GM12878 (cell line): ENCODE results near the gene FZR1. TPM values are rescaled to one million over a fixed set of nuclear protein-coding genes. Genes with fewer than 3 reads are reported as not detected.

ENCODE experiments used
- ATAC-seq: fragments of 200-7000 bp; cut with Tn5 transposase; 3 replicates; pipeline ENCODE4 v1.9.1; 2020; ENCODE audit warnings: mild to moderate bottlenecking, moderate library complexity
- BruUV-seq: library from RNA; stranded (reverse); fragments of 400-500 nt; replicated peaks from 2 replicates; lab custom pipeline; 2021; lab: Mats Ljungman, UMichigan
- CTCF ChIA-PET: fragments of 300-600 bp; sonication (Branson Sonifier 250); formaldehyde crosslinking; extraction: SDS; loops from one replicate; lab custom pipeline; 2021; ENCODE audit warnings: inconsistent platforms; lab: Yijun Ruan, JAX
- POLR2A ChIA-PET: fragments of 350-600 bp; formaldehyde crosslinking; extraction: SDS; loops from one replicate; lab custom pipeline; 2021; ENCODE audit warnings: inconsistent platforms; lab: Charles Lee
- RAD21 ChIA-PET: fragments of 300-600 bp; sonication (Branson Sonifier 250); formaldehyde crosslinking; loops from one replicate; lab custom pipeline; 2023; ENCODE audit warnings: antibody characterized with exemption; ENCODE audit not compliant: unreplicated experiment; lab: Charles Lee
- SMC1A ChIA-PET: fragments of 300-600 bp; sonication (Branson Sonifier 250); formaldehyde crosslinking; loops from one replicate; lab custom pipeline; 2023; ENCODE audit not compliant: unreplicated experiment, uncharacterized antibody; lab: Charles Lee
- DNase-seq: peaks from one replicate; pipeline ENCODE4 v3.0.0-alpha.2; 2011; ENCODE audit warnings: low read depth, low spot score
- FAIRE-seq: peaks from 3 replicates; lab custom pipeline; 2011; peaks lifted over from hg19 to GRCh38; lab: Jason Lieb, UNC
- H2AFZ ChIP-seq: 2 replicates; pipeline ENCODE4 v1.6.0; 2011; ENCODE audit warnings: low read depth, low read length, control low read depth; ENCODE audit not compliant: control insufficient read depth
- H3K27ac ChIP-seq: 2 replicates; pipeline ENCODE4 v1.5.1; 2011; ENCODE audit warnings: control low read depth; ENCODE audit not compliant: control insufficient read depth, insufficient read depth
- H3K27me3 ChIP-seq, 2 experiments: replicated peaks in 1 of 2; 2 replicates each; pipeline versions ENCODE4 v1.6.0 to v1.6.1; 2011; ENCODE audit warnings: low read length in 1 of 2; ENCODE audit not compliant: control insufficient read depth in 2 of 2, insufficient read depth in 2 of 2
- H3K36me3 ChIP-seq, 2 experiments: 2 replicates each; pipeline ENCODE4 v1.5.1; 2011; ENCODE audit warnings: low read length in 1 of 2; ENCODE audit not compliant: control insufficient read depth in 2 of 2, insufficient read depth in 2 of 2
- H3K4me1 ChIP-seq: 2 replicates; pipeline ENCODE4 v1.6.1; 2011; ENCODE audit warnings: mild to moderate bottlenecking, low read length, moderate library complexity, mixed read lengths; ENCODE audit not compliant: control insufficient read depth, insufficient read depth
- H3K4me2 ChIP-seq: 2 replicates; pipeline ENCODE4 v1.6.0; 2011; ENCODE audit warnings: control low read depth; ENCODE audit not compliant: control insufficient read depth, insufficient read depth
- H3K4me3 ChIP-seq: fragments of 200-600 bp; sonication (generic); 2 replicates; pipeline ENCODE4 v1.5.1; 2016
- H3K79me2 ChIP-seq: 2 replicates; pipeline ENCODE4 v1.6.0; 2011; ENCODE audit warnings: low read length; ENCODE audit not compliant: control insufficient read depth, insufficient read depth
- H3K9ac ChIP-seq: 2 replicates; pipeline ENCODE4 v1.8.0; 2011; ENCODE audit warnings: low read length, control low read depth, mixed read lengths; ENCODE audit not compliant: control insufficient read depth, insufficient read depth
- H3K9me3 ChIP-seq: replicated peaks from 3 replicates; pipeline ENCODE4 v1.5.1; 2011; ENCODE audit warnings: mild to moderate bottlenecking, low read length; ENCODE audit not compliant: control insufficient read depth, insufficient read depth
- H4K20me1 ChIP-seq: 2 replicates; pipeline ENCODE4 v1.6.0; 2011; ENCODE audit not compliant: control insufficient read depth, insufficient read depth
- ASH2L ChIP-seq: fragments of 300-600, 200-600 bp; sonication (generic); IDR thresholded peaks from 2 replicates; pipeline ENCODE4 v1.6.1; 2017; ENCODE audit warnings: low read depth, mild to moderate bottlenecking, borderline replicate concordance
- BMI1 ChIP-seq: fragments of 450-650 bp; IDR thresholded peaks from 2 replicates; pipeline ENCODE4 v1.6.1; 2016; ENCODE audit warnings: mild to moderate bottlenecking, moderate library complexity, borderline replicate concordance
- GABPA ChIP-seq: IDR thresholded peaks from 2 replicates; pipeline ENCODE4 v1.6.1; 2014; ENCODE audit warnings: antibody characterized with exemption, low read depth, mild to moderate bottlenecking, inconsistent platforms
- IRF4 ChIP-seq: IDR thresholded peaks from 2 replicates; pipeline ENCODE4 v1.6.1; 2011; ENCODE audit warnings: low read depth, low read length
- STAT1 ChIP-seq: fragments of 450-650 bp; conservative IDR thresholded peaks from 2 replicates; pipeline ENCODE4 v1.6.1; 2014; ENCODE audit warnings: antibody characterized with exemption, mild to moderate bottlenecking
- TARDBP ChIP-seq: IDR thresholded peaks from 2 replicates; pipeline ENCODE4 v1.6.1; 2016; ENCODE audit warnings: borderline replicate concordance
- TCF12 ChIP-seq: IDR thresholded peaks from 2 replicates; pipeline ENCODE4 v1.6.1; 2011; ENCODE audit warnings: low read depth, mild to moderate bottlenecking, low read length
- WGBS: methylation state at CpG from one replicate; pipeline ENCODE4 v1.1.6; 2016; ENCODE audit warnings: low lambda C conversion rate; ENCODE audit not compliant: insufficient replicate concordance, insufficient coverage; ENCODE audit errors: missing lambda C conversion rate; 5-methylcytosine and 5-hydroxymethylcytosine counted together
- in situ Hi-C: fragments of 300-500 bp; cut with MboI; formaldehyde crosslinking; loops from 9 replicates; pipeline ENCODE4 v1.14.3; 2018; ENCODE audit warnings: mixed read lengths
- intact Hi-C: fragments of 100-400 bp; cut with micrococcal nuclease; formaldehyde crosslinking; loops from one replicate; pipeline ENCODE4 v1.14.2; 2022; ENCODE audit not compliant: unreplicated experiment
- polyA plus RNA-seq, 11 experiments: library from polyadenylated mRNA; depleted of rRNA in 4 of 11; unstranded in 6 of 11; stranded (reverse) in 5 of 11; fragments of >200 nt; fragmentation: Nextera tagmentation in 4 of 11; fragmentation: Illumina TruSeq in 1 of 11; extraction: Ambion mirVana in 4 of 11; extraction: Trizol in 1 of 11; gene quantifications; 1 replicate in 1 of 11; 2 replicates in 10 of 11; pipeline versions ENCODE4 v1.2.1 to v1.2.3, GENCODE V29; 2011 to 2016; ENCODE audit warnings: inconsistent platforms in 2 of 11, missing spikeins in 2 of 11, low read depth in 1 of 11
- total RNA-seq, 4 experiments: library from RNA; depleted of rRNA in 3 of 4; stranded (reverse); fragments of >200 nt in 3 of 4; fragmentation: Illumina TruSeq in 1 of 4; extraction: Trizol in 1 of 4; gene quantifications; 2 replicates each; pipeline versions ENCODE4 v1.2.1 to v1.2.3, GENCODE V29; 2013 to 2021
- TF ChIP-seq, protein P1 (sequence below): fragments of 450-650 bp; formaldehyde crosslinking; IDR thresholded peaks from 2 replicates; pipeline ENCODE4 v1.4.0; 2022; ENCODE audit warnings: mild to moderate bottlenecking, moderate library complexity
- TF ChIP-seq, protein P2 (sequence below): IDR thresholded peaks from 2 replicates; pipeline ENCODE4 v1.6.1; 2012; ENCODE audit warnings: low read depth, low read length, improper control_type of control experiment
- TF ChIP-seq, protein P3 (sequence below): fragments of 150-350 bp; IDR thresholded peaks from 2 replicates; pipeline ENCODE4 v1.6.1; 2014; ENCODE audit warnings: mild to moderate bottlenecking, low read depth, low read length
- TF ChIP-seq, protein P4 (sequence below): IDR thresholded peaks from 2 replicates; pipeline ENCODE4 v1.6.1; 2011; ENCODE audit warnings: mild to moderate bottlenecking, low read depth, low read length, moderate library complexity; ENCODE audit not compliant: insufficient replicate concordance
- TF ChIP-seq, protein P5 (sequence below): fragments of 450-650 bp; IDR thresholded peaks from 2 replicates; pipeline ENCODE4 v1.6.1; 2017; ENCODE audit warnings: low read depth, mild to moderate bottlenecking, moderate library complexity
- TF ChIP-seq, protein P6 (sequence below): fragments of 450-650 bp; IDR thresholded peaks from 2 replicates; pipeline ENCODE4 v1.6.1; 2018; ENCODE audit warnings: borderline replicate concordance, mild to moderate bottlenecking; ENCODE audit not compliant: partially characterized antibody

FZR1 gene
- total and polyA plus RNA-seq, 10 of the 15 experiments (the other 5 are each of a cell fraction or from before 2014, with no cell fraction given): 0.11 to 44.2 (median 29.3) TPM

DNA sequence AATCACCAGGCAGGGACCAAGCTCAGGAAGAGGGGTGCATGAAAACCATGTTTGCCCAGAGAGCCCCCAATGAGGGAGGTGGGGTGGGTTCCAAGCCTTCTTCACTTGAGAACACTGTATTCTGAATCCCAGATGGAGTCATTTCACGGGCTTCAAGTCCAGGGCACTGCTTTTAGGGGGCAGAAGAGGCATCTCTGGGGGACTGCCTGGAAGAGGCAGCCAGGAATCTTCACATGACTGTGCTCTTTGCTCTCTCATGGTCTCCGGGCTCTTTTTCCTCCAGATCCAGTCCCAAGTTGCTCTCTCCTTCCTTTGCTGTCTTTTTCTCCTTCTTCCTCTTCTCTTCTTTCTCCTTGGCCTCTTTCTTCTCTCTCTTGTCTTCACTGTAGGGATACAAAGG is 31.5 kb upstream of the FZR1 start:
- ChIA-PET RAD21 (no interaction called here), SMC1A (no interaction called here), POLR2A (no interaction called here), CTCF (interaction anchor here (0.7 kb wide), 1 partner anchor 35 kb away, joined by 3 read pairs; no protein-coding TSS in a partner anchor)
- FAIRE-seq (no peak), DNase-seq (no peak), ATAC-seq (no peak)
- H3K27ac ChIP-seq: no peak overlapping the region
- no peaks in the 10 kb centered on the region for H3K27me3 ChIP-seq
- no peaks in the 10 kb centered on the region for H3K79me2 ChIP-seq
- no peak overlapping the region for H3K4me3 ChIP-seq
- H3K9me3 ChIP-seq: no peaks in the 10 kb centered on the region; the same call in 2 of the 3 replicates
- no TSS peak for BruUV-seq
- intact Hi-C loops (no loop called here), in situ Hi-C loops (loop anchor here (5.0 kb wide), 1 partner anchor 147 kb away; no protein-coding TSS in a partner anchor)
- no peak overlapping the region for H3K9ac ChIP-seq
- no peak overlapping the region for H2AFZ ChIP-seq
- H4K20me1 ChIP-seq: peaks cover 2% of the 10 kb centered on the region; the same call in 1 of the 2 replicates
- no peaks in the 10 kb centered on the region for H3K4me1 ChIP-seq
- WGBS: 29% methylated on average over 2 of the region's 2 CpGs
- no peaks in the 10 kb centered on the region for H3K36me3 ChIP-seq
- H3K4me2 ChIP-seq: no peak overlapping the region
- no peak for TF ChIP-seq TCF12
- TF ChIP-seq TARDBP: no peak
- TF ChIP-seq, protein P1, sequence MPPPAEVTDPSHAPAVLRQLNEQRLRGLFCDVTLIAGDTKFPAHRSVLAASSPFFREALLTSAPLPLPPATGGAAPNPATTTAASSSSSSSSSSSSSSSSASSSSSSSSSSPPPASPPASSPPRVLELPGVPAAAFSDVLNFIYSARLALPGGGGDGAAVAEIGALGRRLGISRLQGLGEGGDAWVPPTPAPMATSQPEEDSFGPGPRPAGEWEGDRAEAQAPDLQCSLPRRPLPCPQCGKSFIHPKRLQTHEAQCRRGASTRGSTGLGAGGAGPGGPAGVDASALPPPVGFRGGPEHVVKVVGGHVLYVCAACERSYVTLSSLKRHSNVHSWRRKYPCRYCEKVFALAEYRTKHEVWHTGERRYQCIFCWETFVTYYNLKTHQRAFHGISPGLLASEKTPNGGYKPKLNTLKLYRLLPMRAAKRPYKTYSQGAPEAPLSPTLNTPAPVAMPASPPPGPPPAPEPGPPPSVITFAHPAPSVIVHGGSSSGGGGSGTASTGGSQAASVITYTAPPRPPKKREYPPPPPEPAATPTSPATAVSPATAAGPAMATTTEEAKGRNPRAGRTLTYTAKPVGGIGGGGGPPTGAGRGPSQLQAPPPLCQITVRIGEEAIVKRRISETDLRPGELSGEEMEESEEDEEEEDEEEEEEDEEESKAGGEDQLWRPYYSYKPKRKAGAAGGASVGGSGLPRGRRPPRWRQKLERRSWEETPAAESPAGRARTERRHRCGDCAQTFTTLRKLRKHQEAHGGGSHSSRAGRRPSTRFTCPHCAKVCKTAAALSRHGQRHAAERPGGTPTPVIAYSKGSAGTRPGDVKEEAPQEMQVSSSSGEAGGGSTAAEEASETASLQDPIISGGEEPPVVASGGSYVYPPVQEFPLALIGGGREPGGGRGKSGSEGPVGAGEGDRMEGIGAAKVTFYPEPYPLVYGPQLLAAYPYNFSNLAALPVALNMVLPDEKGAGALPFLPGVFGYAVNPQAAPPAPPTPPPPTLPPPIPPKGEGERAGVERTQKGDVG (CRISPR knock-in tag): no peak
- TF ChIP-seq ASH2L: no peak
- no peak for TF ChIP-seq BMI1
- TF ChIP-seq, protein P2, sequence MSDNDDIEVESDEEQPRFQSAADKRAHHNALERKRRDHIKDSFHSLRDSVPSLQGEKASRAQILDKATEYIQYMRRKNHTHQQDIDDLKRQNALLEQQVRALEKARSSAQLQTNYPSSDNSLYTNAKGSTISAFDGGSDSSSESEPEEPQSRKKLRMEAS: no peak
- no peak for TF ChIP-seq IRF4
- no peak for TF ChIP-seq GABPA
- TF ChIP-seq, protein P3, sequence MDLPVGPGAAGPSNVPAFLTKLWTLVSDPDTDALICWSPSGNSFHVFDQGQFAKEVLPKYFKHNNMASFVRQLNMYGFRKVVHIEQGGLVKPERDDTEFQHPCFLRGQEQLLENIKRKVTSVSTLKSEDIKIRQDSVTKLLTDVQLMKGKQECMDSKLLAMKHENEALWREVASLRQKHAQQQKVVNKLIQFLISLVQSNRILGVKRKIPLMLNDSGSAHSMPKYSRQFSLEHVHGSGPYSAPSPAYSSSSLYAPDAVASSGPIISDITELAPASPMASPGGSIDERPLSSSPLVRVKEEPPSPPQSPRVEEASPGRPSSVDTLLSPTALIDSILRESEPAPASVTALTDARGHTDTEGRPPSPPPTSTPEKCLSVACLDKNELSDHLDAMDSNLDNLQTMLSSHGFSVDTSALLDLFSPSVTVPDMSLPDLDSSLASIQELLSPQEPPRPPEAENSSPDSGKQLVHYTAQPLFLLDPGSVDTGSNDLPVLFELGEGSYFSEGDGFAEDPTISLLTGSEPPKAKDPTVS: no peak
- TF ChIP-seq, protein P4, sequence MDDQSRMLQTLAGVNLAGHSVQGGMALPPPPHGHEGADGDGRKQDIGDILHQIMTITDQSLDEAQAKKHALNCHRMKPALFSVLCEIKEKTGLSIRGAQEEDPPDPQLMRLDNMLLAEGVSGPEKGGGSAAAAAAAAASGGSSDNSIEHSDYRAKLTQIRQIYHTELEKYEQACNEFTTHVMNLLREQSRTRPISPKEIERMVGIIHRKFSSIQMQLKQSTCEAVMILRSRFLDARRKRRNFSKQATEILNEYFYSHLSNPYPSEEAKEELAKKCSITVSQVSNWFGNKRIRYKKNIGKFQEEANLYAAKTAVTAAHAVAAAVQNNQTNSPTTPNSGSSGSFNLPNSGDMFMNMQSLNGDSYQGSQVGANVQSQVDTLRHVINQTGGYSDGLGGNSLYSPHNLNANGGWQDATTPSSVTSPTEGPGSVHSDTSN: no peak
- TF ChIP-seq, protein P5, sequence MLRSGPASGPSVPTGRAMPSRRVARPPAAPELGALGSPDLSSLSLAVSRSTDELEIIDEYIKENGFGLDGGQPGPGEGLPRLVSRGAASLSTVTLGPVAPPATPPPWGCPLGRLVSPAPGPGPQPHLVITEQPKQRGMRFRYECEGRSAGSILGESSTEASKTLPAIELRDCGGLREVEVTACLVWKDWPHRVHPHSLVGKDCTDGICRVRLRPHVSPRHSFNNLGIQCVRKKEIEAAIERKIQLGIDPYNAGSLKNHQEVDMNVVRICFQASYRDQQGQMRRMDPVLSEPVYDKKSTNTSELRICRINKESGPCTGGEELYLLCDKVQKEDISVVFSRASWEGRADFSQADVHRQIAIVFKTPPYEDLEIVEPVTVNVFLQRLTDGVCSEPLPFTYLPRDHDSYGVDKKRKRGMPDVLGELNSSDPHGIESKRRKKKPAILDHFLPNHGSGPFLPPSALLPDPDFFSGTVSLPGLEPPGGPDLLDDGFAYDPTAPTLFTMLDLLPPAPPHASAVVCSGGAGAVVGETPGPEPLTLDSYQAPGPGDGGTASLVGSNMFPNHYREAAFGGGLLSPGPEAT: no peak
- TF ChIP-seq STAT1: no peak
- TF ChIP-seq, protein P6, sequence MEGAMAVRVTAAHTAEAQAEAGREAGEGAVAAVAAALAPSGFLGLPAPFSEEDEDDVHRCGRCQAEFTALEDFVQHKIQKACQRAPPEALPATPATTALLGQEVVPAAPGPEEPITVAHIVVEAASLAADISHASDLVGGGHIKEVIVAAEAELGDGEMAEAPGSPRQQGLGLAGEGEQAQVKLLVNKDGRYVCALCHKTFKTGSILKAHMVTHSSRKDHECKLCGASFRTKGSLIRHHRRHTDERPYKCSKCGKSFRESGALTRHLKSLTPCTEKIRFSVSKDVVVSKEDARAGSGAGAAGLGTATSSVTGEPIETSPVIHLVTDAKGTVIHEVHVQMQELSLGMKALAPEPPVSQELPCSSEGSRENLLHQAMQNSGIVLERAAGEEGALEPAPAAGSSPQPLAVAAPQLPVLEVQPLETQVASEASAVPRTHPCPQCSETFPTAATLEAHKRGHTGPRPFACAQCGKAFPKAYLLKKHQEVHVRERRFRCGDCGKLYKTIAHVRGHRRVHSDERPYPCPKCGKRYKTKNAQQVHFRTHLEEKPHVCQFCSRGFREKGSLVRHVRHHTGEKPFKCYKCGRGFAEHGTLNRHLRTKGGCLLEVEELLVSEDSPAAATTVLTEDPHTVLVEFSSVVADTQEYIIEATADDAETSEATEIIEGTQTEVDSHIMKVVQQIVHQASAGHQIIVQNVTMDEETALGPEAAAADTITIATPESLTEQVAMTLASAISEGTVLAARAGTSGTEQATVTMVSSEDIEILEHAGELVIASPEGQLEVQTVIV: no peak
